CD4-positive, alpha-beta T cell (primary cell): ENCODE data around the gene A2M. TPM values are rescaled to one million over a fixed set of nuclear protein-coding genes. Genes with fewer than 3 reads are reported as not detected.

Source experiments
- ATAC-seq: fragments of 200-7000 bp; cut with Tn5 transposase; one replicate; pipeline ENCODE4 v1.10.0; 2022; ENCODE audit warnings: mild to moderate bottlenecking; ENCODE audit not compliant: poor library complexity
- CTCF ChIA-PET: fragments of 350-600 bp; sonication (Branson Sonifier 250); formaldehyde crosslinking; loops from one replicate; lab custom pipeline; 2021; ENCODE audit warnings: antibody characterized with exemption, inconsistent platforms; lab: Charles Lee
- POLR2A ChIA-PET: fragments of 350-600 bp; sonication (Branson Sonifier 250); formaldehyde crosslinking; loops from one replicate; lab custom pipeline; 2021; ENCODE audit warnings: antibody characterized with exemption, inconsistent platforms; lab: Charles Lee
- DNase-seq, 14 experiments: peaks; one replicate each; pipeline ENCODE4 v3.0.0-alpha.2; 2013 to 2020; ENCODE audit warnings: mixed read lengths in 2 of 14
- H3K27ac ChIP-seq, 2 donors: one replicate each; pipeline versions ENCODE4 v1.5.1 to v1.7.0; 2013; ENCODE audit warnings: low read length in 2 of 2, low read depth in 1 of 2, mild to moderate bottlenecking in 1 of 2
- H3K27me3 ChIP-seq, 2 experiments: 1 replicate in 1 of 2; 2 replicates in 1 of 2; pipeline versions ENCODE4 v1.6.1 to v1.7.0; 2013; ENCODE audit warnings: low read length in 2 of 2, control low read depth in 1 of 2, mild to moderate bottlenecking in 1 of 2, moderate library complexity in 1 of 2; ENCODE audit not compliant: insufficient read depth in 2 of 2, control insufficient read depth in 1 of 2
- H3K36me3 ChIP-seq: one replicate; pipeline ENCODE4 v1.6.1; 2013; ENCODE audit warnings: low read length, control low read depth; ENCODE audit not compliant: insufficient read depth
- H3K4me1 ChIP-seq: one replicate; pipeline ENCODE4 v1.6.1; 2013; ENCODE audit warnings: low read length, control low read depth; ENCODE audit not compliant: insufficient read depth
- H3K4me3 ChIP-seq: one replicate; pipeline ENCODE4 v1.5.1; 2013; ENCODE audit warnings: mild to moderate bottlenecking, low read length, moderate library complexity
- H3K9me3 ChIP-seq, 2 experiments: 1 replicate in 1 of 2; 2 replicates in 1 of 2; pipeline versions ENCODE4 v1.6.1 to v1.7.0; 2013; ENCODE audit warnings: low read length in 2 of 2, mild to moderate bottlenecking in 2 of 2, control low read depth in 1 of 2, moderate library complexity in 1 of 2; ENCODE audit not compliant: control insufficient read depth in 1 of 2, insufficient read depth in 1 of 2
- H3K27ac Mint-ChIP-seq: one replicate; pipeline ENCODE4 v1.8.0; 2020; ENCODE audit warnings: mixed read lengths
- H3K27me3 Mint-ChIP-seq: one replicate; pipeline ENCODE4 v1.8.0; 2021; ENCODE audit warnings: mixed read lengths
- H3K36me3 Mint-ChIP-seq: one replicate; pipeline ENCODE4 v1.8.0; 2021; ENCODE audit warnings: low read depth, mixed read lengths
- H3K4me1 Mint-ChIP-seq: one replicate; pipeline ENCODE4 v1.8.0; 2021; ENCODE audit warnings: low read depth, mixed read lengths
- H3K4me3 Mint-ChIP-seq: one replicate; pipeline ENCODE4 v1.8.0; 2020; ENCODE audit warnings: mild to moderate bottlenecking, mixed read lengths
- H3K9me3 Mint-ChIP-seq: one replicate; pipeline ENCODE4 v1.8.0; 2020; ENCODE audit warnings: mixed read lengths
- CTCF ChIP-seq: fragments of 200-600 bp; IDR thresholded peaks from one replicate; pipeline ENCODE4 v1.8.0; 2022; ENCODE audit warnings: antibody characterized with exemption, mild to moderate bottlenecking
- intact Hi-C, 2 experiments: fragments of 100-400 bp; cut with DNase I in 1 of 2; cut with micrococcal nuclease in 1 of 2; formaldehyde crosslinking; loops; one replicate each; pipeline versions ENCODE4 v1.15.1 to v1.9.0; 2023 to 2025; cut with DNase I, micrococcal nuclease
- total RNA-seq, 174 experiments: library from RNA in 2 of 174; stranded (reverse) in 2 of 174; gene quantifications; one replicate each; pipeline ENCODE4 v1.2.3 and lab custom pipeline; 2021 to 2026

The A2M gene
- total RNA-seq, 2 experiments from 2014 or later, result not detected

GRCh38 chr12:9096563-9097176, 19.0 kb downstream of the A2M start:
- POLR2A ChIA-PET, result interaction anchor here (0.7 kb wide), 1 partner anchor 358 kb away, joined by 3 read pairs; no protein-coding TSS in a partner anchor
- TF ChIP-seq CTCF, result no peak
- Histone ChIP-seq H3K27ac (no peak overlapping the region), H3K27me3 (no peaks in the 10 kb centered on the region), H3K36me3 (peaks cover 17% of the 10 kb centered on the region), H3K9me3 (no peaks in the 10 kb centered on the region), H3K4me3 (no peak overlapping the region), H3K4me1 (no peaks in the 10 kb centered on the region)
- DNase-seq, result peak in 1 of 14 experiments; percentile 10
- intact Hi-C loops, result no loop called here
- no peak for ATAC-seq
- H3K27ac Mint-ChIP-seq, result no peak overlapping the region
- CTCF ChIA-PET, result interaction anchor here (0.6 kb wide), 1 partner anchor 47 kb away, joined by 3 read pairs; no protein-coding TSS in a partner anchor
- H3K36me3 Mint-ChIP-seq, result peaks cover 4% of the 10 kb centered on the region
- no peaks in the 10 kb centered on the region for H3K4me1 Mint-ChIP-seq
- H3K4me3 Mint-ChIP-seq, result no peak overlapping the region
- H3K27me3 Mint-ChIP-seq, result no peaks in the 10 kb centered on the region
- H3K9me3 Mint-ChIP-seq, result no peaks in the 10 kb centered on the region

GRCh38 chr12:9095322-9095721, 20.4 kb downstream of the A2M start:
- POLR2A ChIA-PET, result no interaction called here
- H3K4me1 Mint-ChIP-seq, result no peaks in the 10 kb centered on the region

GRCh38 chr12:9094512-9095206, 21.1 kb downstream of the A2M start:
- ATAC-seq (no peak), DNase-seq (no peak)
- Histone ChIP-seq H3K27ac (no peak overlapping the region), H3K27me3 (no peaks in the 10 kb centered on the region), H3K36me3 (peaks cover 14% of the 10 kb centered on the region), H3K4me1 (no peaks in the 10 kb centered on the region), H3K9me3 (no peaks in the 10 kb centered on the region), H3K4me3 (no peak overlapping the region)
- Mint-ChIP-seq H3K4me3 (no peak overlapping the region), H3K4me1 (no peaks in the 10 kb centered on the region), H3K9me3 (no peaks in the 10 kb centered on the region), H3K36me3 (peaks cover 4% of the 10 kb centered on the region), H3K27ac (no peak overlapping the region), H3K27me3 (no peaks in the 10 kb centered on the region)
- CTCF ChIA-PET, result interaction anchor here (1.0 kb wide), 1 partner anchor 10 kb away, joined by 3 read pairs; no protein-coding TSS in a partner anchor
- TF ChIP-seq CTCF, result no peak
- POLR2A ChIA-PET, result no interaction called here
- intact Hi-C loops, result no loop called here

More at GRCh38 chr12:9095322-9095721, 20.4 kb downstream of the A2M start:
- no peak for TF ChIP-seq CTCF
- no peaks in the 10 kb centered on the region for H3K9me3 Mint-ChIP-seq
- H3K27me3 Mint-ChIP-seq, result no peaks in the 10 kb centered on the region
- Histone ChIP-seq H3K4me1 (no peaks in the 10 kb centered on the region), H3K9me3 (no peaks in the 10 kb centered on the region), H3K27ac (no peak overlapping the region), H3K27me3 (no peaks in the 10 kb centered on the region), H3K36me3 (peaks cover 11% of the 10 kb centered on the region), H3K4me3 (no peak overlapping the region)
- H3K4me3 Mint-ChIP-seq, result no peak overlapping the region
- no peak for ATAC-seq
- peaks cover 4% of the 10 kb centered on the region for H3K36me3 Mint-ChIP-seq
- CTCF ChIA-PET, result no interaction called here
- intact Hi-C loops, result no loop called here
- no peak overlapping the region for H3K27ac Mint-ChIP-seq
- DNase-seq, result no peak
